K562 (cell line): ENCODE measurements around the gene TM9SF3. TPM values are rescaled to one million over a fixed set of nuclear protein-coding genes. Genes with fewer than 3 reads are reported as not detected.

Experiments
- ATAC-seq: fragments of 200-7000 bp; cut with Tn5 transposase; 3 replicates; pipeline ENCODE4 v1.9.1; 2020; ENCODE audit warnings: moderate library complexity
- BruUV-seq: library from RNA; stranded (reverse); fragments of 400-500 nt; replicated peaks from 2 replicates; lab custom pipeline; 2021; lab: Mats Ljungman, UMichigan
- CTCF ChIA-PET: fragments of 300-600 bp; formaldehyde crosslinking; extraction: SDS; loops from one replicate; lab custom pipeline; 2021; ENCODE audit warnings: low intra/inter-chr PET ratio; lab: Yijun Ruan, JAX
- POLR2A ChIA-PET: fragments of 300-600, 350-650 bp; sonication (Branson Sonifier 250); formaldehyde crosslinking; extraction: SDS; loops from one replicate; lab custom pipeline; 2021; ENCODE audit warnings: antibody characterized with exemption, inconsistent platforms; lab: Yijun Ruan, JAX
- DNase-seq, 4 experiments: peaks; one replicate each; pipeline versions ENCODE4 v3.0.0 to v3.0.0-alpha.2; 2011 to 2018; ENCODE audit warnings: low spot score in 3 of 4, mixed read lengths in 3 of 4; ENCODE audit errors: extremely low read depth in 1 of 4
- FAIRE-seq: peaks from 2 replicates; lab custom pipeline; 2011; peaks lifted over from hg19 to GRCh38; lab: Jason Lieb, UNC
- H2AFZ ChIP-seq: 2 replicates; pipeline ENCODE4 v1.6.0; 2011; ENCODE audit warnings: low read depth, low read length, control low read depth, inconsistent platforms
- H3K27ac ChIP-seq: fragments of 200-600 bp; 3 replicates; pipeline ENCODE4 v1.8.0; 2011; ENCODE audit warnings: low read depth, mild to moderate bottlenecking, control low read depth, inconsistent platforms, low read length, moderate library complexity, mixed read lengths; ENCODE audit errors: extremely low read depth
- H3K27me3 ChIP-seq, 2 experiments: fragments of 300-600 bp in 1 of 2; 2 replicates in 1 of 2; 3 replicates in 1 of 2; pipeline versions ENCODE4 v1.6.0 to v1.8.0; 2011; ENCODE audit warnings: inconsistent platforms in 2 of 2, low read length in 2 of 2, mild to moderate bottlenecking in 1 of 2, mixed read lengths in 1 of 2, moderate library complexity in 1 of 2; ENCODE audit not compliant: control insufficient read depth in 2 of 2, insufficient read depth in 2 of 2
- H3K36me3 ChIP-seq: fragments of 300-600 bp; 3 replicates; pipeline ENCODE4 v1.8.0; 2011; ENCODE audit warnings: mild to moderate bottlenecking, low read length, inconsistent platforms; ENCODE audit not compliant: control insufficient read depth, insufficient read depth
- H3K4me1 ChIP-seq, 2 experiments: fragments of 200-600 bp in 1 of 2; replicated peaks in 1 of 2; 2 replicates in 1 of 2; 3 replicates in 1 of 2; pipeline versions ENCODE4 v1.5.1 to v1.8.0; 2011; ENCODE audit warnings: inconsistent platforms in 2 of 2, low read length in 2 of 2, mild to moderate bottlenecking in 1 of 2, mixed read lengths in 1 of 2, moderate library complexity in 1 of 2; ENCODE audit not compliant: control insufficient read depth in 2 of 2, insufficient read depth in 2 of 2
- H3K4me2 ChIP-seq: 2 replicates; pipeline ENCODE4 v1.6.1; 2011; ENCODE audit warnings: low read length, control low read depth, inconsistent platforms, mixed read lengths; ENCODE audit not compliant: insufficient read depth
- H3K4me3 ChIP-seq: fragments of 200-600 bp; sonication (generic), shearing (Covaris generic); 2 replicates; pipeline ENCODE4 v1.5.1; 2016; ENCODE audit warnings: control low read depth, inconsistent platforms
- H3K79me2 ChIP-seq: fragments of 200-600 bp; 3 replicates; pipeline ENCODE4 v1.8.0; 2011; ENCODE audit warnings: low read length, inconsistent platforms; ENCODE audit not compliant: control insufficient read depth, insufficient read depth
- H3K9ac ChIP-seq, 2 experiments: 2 replicates each; pipeline versions ENCODE4 v1.6.0 to v1.6.1; 2011; ENCODE audit warnings: low read depth in 2 of 2, low read length in 2 of 2, control low read depth in 1 of 2, inconsistent platforms in 1 of 2, mild to moderate bottlenecking in 1 of 2, mixed read lengths in 1 of 2; ENCODE audit not compliant: insufficient read depth in 1 of 2
- H3K9me1 ChIP-seq: one replicate; pipeline ENCODE4 v1.6.0; 2011; ENCODE audit warnings: inconsistent platforms, mild to moderate bottlenecking, low read length, moderate library complexity; ENCODE audit not compliant: control insufficient read depth, insufficient read depth
- H3K9me3 ChIP-seq: replicated peaks from 2 replicates; pipeline ENCODE4 v1.5.1; 2011; ENCODE audit warnings: low read depth, low read length, inconsistent platforms; ENCODE audit not compliant: control insufficient read depth, insufficient read depth
- H4K20me1 ChIP-seq: replicated peaks from 2 replicates; pipeline ENCODE4 v1.6.1; 2011; ENCODE audit warnings: low read length, inconsistent platforms, mixed read lengths; ENCODE audit not compliant: control insufficient read depth, insufficient read depth
- CAMTA2 ChIP-seq: fragments of 250-450 bp; sonication (Bioruptor Pico); conservative IDR thresholded peaks from 2 replicates; pipeline ENCODE4 v1.5.1; 2022
- NCOA1 ChIP-seq: fragments of 450-650 bp; IDR thresholded peaks from 2 replicates; pipeline ENCODE4 v1.6.1; 2016; ENCODE audit warnings: low read depth
- NR2C1 ChIP-seq, 2 experiments: fragments of 450-650 bp; IDR thresholded peaks; 2 replicates each; pipeline ENCODE4 v1.6.1; 2017; ENCODE audit warnings: mild to moderate bottlenecking in 2 of 2, antibody characterized with exemption in 1 of 2, inconsistent platforms in 1 of 2, missing compliant biosample characterization in 1 of 2, missing genetic modification characterization in 1 of 2
- RBM17 ChIP-seq: fragments of 200-400 bp; formaldehyde crosslinking; IDR thresholded peaks from 2 replicates; pipeline ENCODE4 v1.6.1; 2017; ENCODE audit warnings: low read depth, mild to moderate bottlenecking, low read length, borderline replicate concordance
- SAFB2 ChIP-seq: fragments of 200-400 bp; formaldehyde crosslinking; IDR thresholded peaks from 2 replicates; pipeline ENCODE4 v1.6.1; 2018; ENCODE audit warnings: borderline replicate concordance, low read length, low read depth, moderate library complexity; ENCODE audit not compliant: severe bottlenecking
- WGBS: fragments of 100-300 bp; shearing (Covaris generic); methylation state at CpG from one replicate; pipeline ENCODE4 v1.1.6; 2016; ENCODE audit warnings: low coverage, mixed read lengths; ENCODE audit not compliant: insufficient coverage; ENCODE audit errors: missing lambda C conversion rate; 5-methylcytosine and 5-hydroxymethylcytosine counted together
- in situ Hi-C: fragments of 300-500 bp; cut with MboI; formaldehyde crosslinking; loops from 4 replicates; pipeline ENCODE4 v1.15.0; 2018; ENCODE audit warnings: inconsistent platforms, mixed read lengths
- intact Hi-C: fragments of 100-400 bp; cut with micrococcal nuclease; formaldehyde crosslinking; loops from 2 replicates; pipeline ENCODE4 v1.14.2; 2022
- polyA plus RNA-seq, 8 experiments: library from polyadenylated mRNA; depleted of rRNA in 4 of 8; stranded (reverse) in 5 of 8; unstranded in 3 of 8; fragments of >200 nt; fragmentation: Nextera tagmentation in 2 of 8; fragmentation: Illumina TruSeq in 1 of 8; extraction: Ambion mirVana in 2 of 8; extraction: Trizol in 1 of 8; gene quantifications; 2 replicates each; pipeline versions ENCODE4 v1.2.1 to v1.2.3, GENCODE V29; 2011 to 2014; ENCODE audit warnings: inconsistent platforms in 1 of 8, missing spikeins in 1 of 8
- total RNA-seq, 7 experiments: library from RNA; depleted of rRNA in 6 of 7; stranded (reverse); fragments of >200 nt in 6 of 7; fragmentation: Illumina TruSeq in 2 of 7; extraction: Trizol in 2 of 7; gene quantifications; 2 replicates each; pipeline versions ENCODE4 v1.2.1 to v1.2.3, GENCODE V29; 2011 to 2021; ENCODE audit warnings: low replicate concordance in 1 of 7
- TF ChIP-seq, protein P1 (sequence below): fragments of 250-450 bp; sonication (Bioruptor Pico); IDR thresholded peaks from 2 replicates; pipeline ENCODE4 v1.6.1; 2021; ENCODE audit warnings: mild to moderate bottlenecking
- TF ChIP-seq, protein P2 (sequence below): fragments of 250-450 bp; sonication (Bioruptor Pico); IDR thresholded peaks from 2 replicates; pipeline ENCODE4 v1.8.0; 2022; ENCODE audit warnings: moderate library complexity, mild to moderate bottlenecking, inconsistent platforms

TM9SF3 gene
- total and polyA plus RNA-seq, 9 of the 15 experiments (the other 6 are each of a cell fraction or from before 2014, with no cell fraction given) = 16.1 to 63.1 (median 34.9) TPM

DNA sequence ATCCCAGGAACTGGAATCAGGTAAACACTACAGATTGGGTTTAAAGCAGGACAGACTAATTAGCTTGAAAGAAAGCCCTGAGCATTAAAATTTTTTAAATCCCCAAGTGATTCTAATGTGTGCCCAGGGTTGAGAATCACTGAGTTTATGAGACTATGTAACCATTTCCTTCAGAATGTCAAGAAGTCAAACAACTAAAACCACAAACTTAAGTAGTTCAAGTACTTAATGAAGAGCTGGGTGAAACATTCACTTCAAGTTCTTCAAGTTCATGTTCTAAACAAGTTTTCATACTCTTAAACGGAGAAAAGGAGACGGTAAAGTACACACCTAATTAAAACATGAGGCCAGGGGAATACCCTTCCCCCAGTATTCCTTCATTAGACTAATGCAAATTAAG lies 44.9 kb downstream of the TM9SF3 start:
- Histone ChIP-seq H3K4me1 (no peaks in the 10 kb centered on the region), H4K20me1 (no peaks in the 10 kb centered on the region), H3K9me1 (no peaks in the 10 kb centered on the region), H3K27ac (no peak overlapping the region), H3K27me3 (no peaks in the 10 kb centered on the region), H2AFZ (no peak overlapping the region), H3K9me3 (no peaks in the 10 kb centered on the region), H3K9ac (no peak overlapping the region), H3K4me2 (no peak overlapping the region), H3K4me3 (no peak overlapping the region), H3K36me3 (peaks cover 78% of the 10 kb centered on the region), H3K79me2 (peaks cover 10% of the 10 kb centered on the region; the same call in 1 of the 3 replicates)
- FAIRE-seq (no peak), DNase-seq (no peak), ATAC-seq (no peak)
- intact Hi-C loops (no loop called here), in situ Hi-C loops (no loop called here)
- ChIA-PET CTCF (no interaction called here), POLR2A (interaction anchor here (1.2 kb wide), 1 partner anchor 15 kb away, joined by 3 read pairs; no protein-coding TSS in a partner anchor)
- WGBS = 85% methylated on average over 2 of the region's 2 CpGs
- BruUV-seq = no TSS peak
- TF ChIP-seq CAMTA2 (CRISPR knock-in tag) (no peak), NR2C1 (IDR thresholded peaks at IDR 0.05) (no peak), NR2C1 (tag; IDR thresholded peaks at IDR 0.05) (no peak), NCOA1 (no peak), SAFB2 (no peak), RBM17 (no peak)
- TF ChIP-seq, protein P1, sequence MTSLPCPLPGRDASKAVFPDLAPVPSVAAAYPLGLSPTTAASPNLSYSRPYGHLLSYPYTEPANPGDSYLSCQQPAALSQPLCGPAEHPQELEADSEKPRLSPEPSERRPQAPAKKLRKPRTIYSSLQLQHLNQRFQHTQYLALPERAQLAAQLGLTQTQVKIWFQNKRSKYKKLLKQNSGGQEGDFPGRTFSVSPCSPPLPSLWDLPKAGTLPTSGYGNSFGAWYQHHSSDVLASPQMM (CRISPR knock-in tag) = no peak
- TF ChIP-seq, protein P2, sequence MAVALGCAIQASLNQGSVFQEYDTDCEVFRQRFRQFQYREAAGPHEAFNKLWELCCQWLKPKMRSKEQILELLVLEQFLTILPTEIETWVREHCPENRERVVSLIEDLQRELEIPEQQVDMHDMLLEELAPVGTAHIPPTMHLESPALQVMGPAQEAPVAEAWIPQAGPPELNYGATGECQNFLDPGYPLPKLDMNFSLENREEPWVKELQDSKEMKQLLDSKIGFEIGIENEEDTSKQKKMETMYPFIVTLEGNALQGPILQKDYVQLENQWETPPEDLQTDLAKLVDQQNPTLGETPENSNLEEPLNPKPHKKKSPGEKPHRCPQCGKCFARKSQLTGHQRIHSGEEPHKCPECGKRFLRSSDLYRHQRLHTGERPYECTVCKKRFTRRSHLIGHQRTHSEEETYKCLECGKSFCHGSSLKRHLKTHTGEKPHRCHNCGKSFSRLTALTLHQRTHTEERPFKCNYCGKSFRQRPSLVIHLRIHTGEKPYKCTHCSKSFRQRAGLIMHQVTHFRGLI (CRISPR knock-in tag) = no peak
